WTC11 (cell line): Measurements from ENCODE around the gene CPNE4.

Experiments used
- CREB1 ChIP-seq: sonication (generic); formaldehyde crosslinking; IDR thresholded peaks from 2 replicates; pipeline ENCODE4 v1.8.0; 2023; ENCODE audit warnings: mild to moderate bottlenecking, missing genetic modification reagents
- CTCF ChIP-seq: fragments of 200-600 bp; IDR thresholded peaks from 2 replicates; pipeline ENCODE4 v1.8.0; 2022; ENCODE audit warnings: antibody characterized with exemption
- ESRRA ChIP-seq: sonication (generic); formaldehyde crosslinking; IDR thresholded peaks from 2 replicates; pipeline ENCODE4 v1.8.1; 2022; ENCODE audit warnings: mild to moderate bottlenecking, missing genetic modification reagents, borderline replicate concordance
- FOXP1 ChIP-seq: sonication (generic); formaldehyde crosslinking; IDR thresholded peaks from 2 replicates; pipeline ENCODE4 v1.8.0; 2022; ENCODE audit warnings: missing genetic modification reagents, mild to moderate bottlenecking, moderate library complexity, borderline replicate concordance
- ZNF121 ChIP-seq: sonication (generic); formaldehyde crosslinking; IDR thresholded peaks from 2 replicates; pipeline ENCODE4 v1.8.0; 2023; ENCODE audit warnings: missing genetic modification reagents
- ZNF396 ChIP-seq: fragments of 250-450 bp; sonication (Bioruptor Pico); IDR thresholded peaks from 2 replicates; pipeline ENCODE4 v1.8.0; 2021; ENCODE audit warnings: mild to moderate bottlenecking, moderate library complexity, borderline replicate concordance
- ZNF416 ChIP-seq: fragments of 250-450 bp; sonication (Bioruptor Pico); IDR thresholded peaks from 2 replicates; pipeline ENCODE4 v1.9.0; 2021; ENCODE audit warnings: mild to moderate bottlenecking, inconsistent platforms
- TF ChIP-seq, protein P1 (sequence below): sonication (generic); formaldehyde crosslinking; IDR thresholded peaks from 2 replicates; pipeline ENCODE4 v1.8.1; 2023; ENCODE audit warnings: mild to moderate bottlenecking, missing genetic modification reagents
- TF ChIP-seq, protein P2 (sequence below): sonication (generic); formaldehyde crosslinking; IDR thresholded peaks from 2 replicates; pipeline ENCODE4 v1.8.0; 2022; ENCODE audit warnings: mild to moderate bottlenecking, missing genetic modification reagents
- TF ChIP-seq, protein P3 (sequence below): sonication (generic); formaldehyde crosslinking; conservative IDR thresholded peaks from 2 replicates; pipeline ENCODE4 v1.8.1; 2023; ENCODE audit warnings: mild to moderate bottlenecking, low read depth, missing genetic modification reagents, moderate library complexity
- TF ChIP-seq, protein P4 (sequence below): fragments of 250-450 bp; sonication (Bioruptor Pico); IDR thresholded peaks from 2 replicates; pipeline ENCODE4 v1.9.0; 2021; ENCODE audit warnings: mild to moderate bottlenecking, borderline replicate concordance
- TF ChIP-seq, protein P5 (sequence below): sonication (generic); formaldehyde crosslinking; conservative IDR thresholded peaks from 2 replicates; pipeline ENCODE4 v1.8.1; 2022; ENCODE audit warnings: mild to moderate bottlenecking, missing genetic modification reagents
- TF ChIP-seq, protein P6 (sequence below): sonication (generic); formaldehyde crosslinking; IDR thresholded peaks from 2 replicates; pipeline ENCODE4 v1.8.0; 2022; ENCODE audit warnings: missing genetic modification reagents

DNA sequence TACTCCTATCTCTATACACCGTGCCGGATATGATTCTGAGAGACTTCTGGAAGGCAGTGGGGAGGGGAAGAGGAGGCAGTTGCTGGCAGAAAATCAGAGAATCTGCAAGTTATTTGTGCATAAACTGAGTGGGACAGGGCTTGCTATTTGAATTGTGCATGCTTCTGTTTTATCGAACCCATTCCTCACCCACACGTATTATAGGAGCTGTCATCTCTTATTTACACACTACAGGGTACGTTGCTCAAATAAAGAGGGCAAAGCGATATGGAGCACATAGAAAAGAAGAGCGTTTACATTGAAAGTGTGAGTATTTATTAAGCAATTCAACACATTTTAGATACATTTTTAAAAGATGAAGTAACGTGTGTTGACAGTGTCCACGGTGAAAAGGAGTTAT, 191.6 kb downstream of the CPNE4 start:
- no peak for TF ChIP-seq CTCF
- TF ChIP-seq, protein P1, sequence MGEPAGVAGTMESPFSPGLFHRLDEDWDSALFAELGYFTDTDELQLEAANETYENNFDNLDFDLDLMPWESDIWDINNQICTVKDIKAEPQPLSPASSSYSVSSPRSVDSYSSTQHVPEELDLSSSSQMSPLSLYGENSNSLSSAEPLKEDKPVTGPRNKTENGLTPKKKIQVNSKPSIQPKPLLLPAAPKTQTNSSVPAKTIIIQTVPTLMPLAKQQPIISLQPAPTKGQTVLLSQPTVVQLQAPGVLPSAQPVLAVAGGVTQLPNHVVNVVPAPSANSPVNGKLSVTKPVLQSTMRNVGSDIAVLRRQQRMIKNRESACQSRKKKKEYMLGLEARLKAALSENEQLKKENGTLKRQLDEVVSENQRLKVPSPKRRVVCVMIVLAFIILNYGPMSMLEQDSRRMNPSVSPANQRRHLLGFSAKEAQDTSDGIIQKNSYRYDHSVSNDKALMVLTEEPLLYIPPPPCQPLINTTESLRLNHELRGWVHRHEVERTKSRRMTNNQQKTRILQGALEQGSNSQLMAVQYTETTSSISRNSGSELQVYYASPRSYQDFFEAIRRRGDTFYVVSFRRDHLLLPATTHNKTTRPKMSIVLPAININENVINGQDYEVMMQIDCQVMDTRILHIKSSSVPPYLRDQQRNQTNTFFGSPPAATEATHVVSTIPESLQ (CRISPR knock-in tag): no peak
- TF ChIP-seq, protein P2, sequence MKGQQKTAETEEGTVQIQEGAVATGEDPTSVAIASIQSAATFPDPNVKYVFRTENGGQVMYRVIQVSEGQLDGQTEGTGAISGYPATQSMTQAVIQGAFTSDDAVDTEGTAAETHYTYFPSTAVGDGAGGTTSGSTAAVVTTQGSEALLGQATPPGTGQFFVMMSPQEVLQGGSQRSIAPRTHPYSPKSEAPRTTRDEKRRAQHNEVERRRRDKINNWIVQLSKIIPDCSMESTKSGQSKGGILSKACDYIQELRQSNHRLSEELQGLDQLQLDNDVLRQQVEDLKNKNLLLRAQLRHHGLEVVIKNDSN (CRISPR knock-in tag): no peak
- TF ChIP-seq, protein P3, sequence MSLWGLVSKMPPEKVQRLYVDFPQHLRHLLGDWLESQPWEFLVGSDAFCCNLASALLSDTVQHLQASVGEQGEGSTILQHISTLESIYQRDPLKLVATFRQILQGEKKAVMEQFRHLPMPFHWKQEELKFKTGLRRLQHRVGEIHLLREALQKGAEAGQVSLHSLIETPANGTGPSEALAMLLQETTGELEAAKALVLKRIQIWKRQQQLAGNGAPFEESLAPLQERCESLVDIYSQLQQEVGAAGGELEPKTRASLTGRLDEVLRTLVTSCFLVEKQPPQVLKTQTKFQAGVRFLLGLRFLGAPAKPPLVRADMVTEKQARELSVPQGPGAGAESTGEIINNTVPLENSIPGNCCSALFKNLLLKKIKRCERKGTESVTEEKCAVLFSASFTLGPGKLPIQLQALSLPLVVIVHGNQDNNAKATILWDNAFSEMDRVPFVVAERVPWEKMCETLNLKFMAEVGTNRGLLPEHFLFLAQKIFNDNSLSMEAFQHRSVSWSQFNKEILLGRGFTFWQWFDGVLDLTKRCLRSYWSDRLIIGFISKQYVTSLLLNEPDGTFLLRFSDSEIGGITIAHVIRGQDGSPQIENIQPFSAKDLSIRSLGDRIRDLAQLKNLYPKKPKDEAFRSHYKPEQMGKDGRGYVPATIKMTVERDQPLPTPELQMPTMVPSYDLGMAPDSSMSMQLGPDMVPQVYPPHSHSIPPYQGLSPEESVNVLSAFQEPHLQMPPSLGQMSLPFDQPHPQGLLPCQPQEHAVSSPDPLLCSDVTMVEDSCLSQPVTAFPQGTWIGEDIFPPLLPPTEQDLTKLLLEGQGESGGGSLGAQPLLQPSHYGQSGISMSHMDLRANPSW: no peak
- TF ChIP-seq, protein P4, sequence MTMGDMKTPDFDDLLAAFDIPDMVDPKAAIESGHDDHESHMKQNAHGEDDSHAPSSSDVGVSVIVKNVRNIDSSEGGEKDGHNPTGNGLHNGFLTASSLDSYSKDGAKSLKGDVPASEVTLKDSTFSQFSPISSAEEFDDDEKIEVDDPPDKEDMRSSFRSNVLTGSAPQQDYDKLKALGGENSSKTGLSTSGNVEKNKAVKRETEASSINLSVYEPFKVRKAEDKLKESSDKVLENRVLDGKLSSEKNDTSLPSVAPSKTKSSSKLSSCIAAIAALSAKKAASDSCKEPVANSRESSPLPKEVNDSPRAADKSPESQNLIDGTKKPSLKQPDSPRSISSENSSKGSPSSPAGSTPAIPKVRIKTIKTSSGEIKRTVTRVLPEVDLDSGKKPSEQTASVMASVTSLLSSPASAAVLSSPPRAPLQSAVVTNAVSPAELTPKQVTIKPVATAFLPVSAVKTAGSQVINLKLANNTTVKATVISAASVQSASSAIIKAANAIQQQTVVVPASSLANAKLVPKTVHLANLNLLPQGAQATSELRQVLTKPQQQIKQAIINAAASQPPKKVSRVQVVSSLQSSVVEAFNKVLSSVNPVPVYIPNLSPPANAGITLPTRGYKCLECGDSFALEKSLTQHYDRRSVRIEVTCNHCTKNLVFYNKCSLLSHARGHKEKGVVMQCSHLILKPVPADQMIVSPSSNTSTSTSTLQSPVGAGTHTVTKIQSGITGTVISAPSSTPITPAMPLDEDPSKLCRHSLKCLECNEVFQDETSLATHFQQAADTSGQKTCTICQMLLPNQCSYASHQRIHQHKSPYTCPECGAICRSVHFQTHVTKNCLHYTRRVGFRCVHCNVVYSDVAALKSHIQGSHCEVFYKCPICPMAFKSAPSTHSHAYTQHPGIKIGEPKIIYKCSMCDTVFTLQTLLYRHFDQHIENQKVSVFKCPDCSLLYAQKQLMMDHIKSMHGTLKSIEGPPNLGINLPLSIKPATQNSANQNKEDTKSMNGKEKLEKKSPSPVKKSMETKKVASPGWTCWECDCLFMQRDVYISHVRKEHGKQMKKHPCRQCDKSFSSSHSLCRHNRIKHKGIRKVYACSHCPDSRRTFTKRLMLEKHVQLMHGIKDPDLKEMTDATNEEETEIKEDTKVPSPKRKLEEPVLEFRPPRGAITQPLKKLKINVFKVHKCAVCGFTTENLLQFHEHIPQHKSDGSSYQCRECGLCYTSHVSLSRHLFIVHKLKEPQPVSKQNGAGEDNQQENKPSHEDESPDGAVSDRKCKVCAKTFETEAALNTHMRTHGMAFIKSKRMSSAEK (CRISPR knock-in tag): no peak
- no peak for TF ChIP-seq ZNF396
- TF ChIP-seq ESRRA (CRISPR knock-in tag): no peak
- TF ChIP-seq ZNF121 (CRISPR knock-in tag): no peak
- no peak for TF ChIP-seq FOXP1 (CRISPR knock-in tag)
- TF ChIP-seq CREB1 (CRISPR knock-in tag): no peak
- TF ChIP-seq ZNF416 (CRISPR knock-in tag): no peak
- TF ChIP-seq, protein P5, sequence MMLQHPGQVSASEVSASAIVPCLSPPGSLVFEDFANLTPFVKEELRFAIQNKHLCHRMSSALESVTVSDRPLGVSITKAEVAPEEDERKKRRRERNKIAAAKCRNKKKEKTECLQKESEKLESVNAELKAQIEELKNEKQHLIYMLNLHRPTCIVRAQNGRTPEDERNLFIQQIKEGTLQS (CRISPR knock-in tag): no peak
- TF ChIP-seq, protein P6, sequence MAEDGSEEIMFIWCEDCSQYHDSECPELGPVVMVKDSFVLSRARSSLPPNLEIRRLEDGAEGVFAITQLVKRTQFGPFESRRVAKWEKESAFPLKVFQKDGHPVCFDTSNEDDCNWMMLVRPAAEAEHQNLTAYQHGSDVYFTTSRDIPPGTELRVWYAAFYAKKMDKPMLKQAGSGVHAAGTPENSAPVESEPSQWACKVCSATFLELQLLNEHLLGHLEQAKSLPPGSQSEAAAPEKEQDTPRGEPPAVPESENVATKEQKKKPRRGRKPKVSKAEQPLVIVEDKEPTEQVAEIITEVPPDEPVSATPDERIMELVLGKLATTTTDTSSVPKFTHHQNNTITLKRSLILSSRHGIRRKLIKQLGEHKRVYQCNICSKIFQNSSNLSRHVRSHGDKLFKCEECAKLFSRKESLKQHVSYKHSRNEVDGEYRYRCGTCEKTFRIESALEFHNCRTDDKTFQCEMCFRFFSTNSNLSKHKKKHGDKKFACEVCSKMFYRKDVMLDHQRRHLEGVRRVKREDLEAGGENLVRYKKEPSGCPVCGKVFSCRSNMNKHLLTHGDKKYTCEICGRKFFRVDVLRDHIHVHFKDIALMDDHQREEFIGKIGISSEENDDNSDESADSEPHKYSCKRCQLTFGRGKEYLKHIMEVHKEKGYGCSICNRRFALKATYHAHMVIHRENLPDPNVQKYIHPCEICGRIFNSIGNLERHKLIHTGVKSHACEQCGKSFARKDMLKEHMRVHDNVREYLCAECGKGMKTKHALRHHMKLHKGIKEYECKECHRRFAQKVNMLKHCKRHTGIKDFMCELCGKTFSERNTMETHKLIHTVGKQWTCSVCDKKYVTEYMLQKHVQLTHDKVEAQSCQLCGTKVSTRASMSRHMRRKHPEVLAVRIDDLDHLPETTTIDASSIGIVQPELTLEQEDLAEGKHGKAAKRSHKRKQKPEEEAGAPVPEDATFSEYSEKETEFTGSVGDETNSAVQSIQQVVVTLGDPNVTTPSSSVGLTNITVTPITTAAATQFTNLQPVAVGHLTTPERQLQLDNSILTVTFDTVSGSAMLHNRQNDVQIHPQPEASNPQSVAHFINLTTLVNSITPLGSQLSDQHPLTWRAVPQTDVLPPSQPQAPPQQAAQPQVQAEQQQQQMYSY (CRISPR knock-in tag): no peak
